Colonic mucosa (tissue), 4 donors: Measurements from ENCODE around the gene CPEB3. TPM values are rescaled to one million over a fixed set of nuclear protein-coding genes. Genes with fewer than 3 reads are reported as not detected.

Source experiments
- DNase-seq: peaks from one replicate; pipeline ENCODE4 v3.0.0-alpha.2; 2020
- H3K27ac ChIP-seq: fragments of 200-600 bp; one replicate; pipeline ENCODE4 v1.8.0; 2021
- H3K27me3 ChIP-seq: fragments of 200-600 bp; one replicate; pipeline ENCODE4 v1.8.0; 2021
- H3K36me3 ChIP-seq: fragments of 200-600 bp; one replicate; pipeline ENCODE4 v1.8.0; 2021
- H3K4me1 ChIP-seq: fragments of 200-600 bp; one replicate; pipeline ENCODE4 v1.8.0; 2021; ENCODE audit warnings: mild to moderate bottlenecking
- H3K4me3 ChIP-seq: fragments of 200-600 bp; one replicate; pipeline ENCODE4 v1.8.0; 2021
- H3K9ac ChIP-seq, 2 donors: one replicate each; pipeline ENCODE4 v1.7.0; 2013; ENCODE audit warnings: control low read depth in 2 of 2, low read depth in 2 of 2, low read length in 2 of 2
- H3K9me3 ChIP-seq: fragments of 200-600 bp; one replicate; pipeline ENCODE4 v1.8.0; 2021
- intact Hi-C: fragments of 100-400 bp; cut with DNase I; formaldehyde crosslinking; loops from one replicate; pipeline ENCODE4 v1.14.1; 2022
- total RNA-seq, 2 donors: library from RNA; stranded (reverse); fragmentation: NEBNext Ultra II Directional in 1 of 2; extraction: Animal tissue kit (Norgen Biotek cat#: 25700) in 1 of 2; gene quantifications; one replicate each; pipeline ENCODE4 v1.2.1, GENCODE V29; 2021
- TF ChIP-seq, protein P1 (sequence below): fragments of 200-600 bp; IDR thresholded peaks from one replicate; pipeline ENCODE4 v1.8.0; 2022; ENCODE audit warnings: antibody characterized with exemption, mild to moderate bottlenecking
- donor health status: healthy.
- donor health status: DM: no; HTN: no; CAD: no.
- donor health status: DM: no; HTN: no; CAD: no.

Gene CPEB3
- total RNA-seq, 2 donors from 2014 or later: 4.4 to 7.9 TPM

DNA sequence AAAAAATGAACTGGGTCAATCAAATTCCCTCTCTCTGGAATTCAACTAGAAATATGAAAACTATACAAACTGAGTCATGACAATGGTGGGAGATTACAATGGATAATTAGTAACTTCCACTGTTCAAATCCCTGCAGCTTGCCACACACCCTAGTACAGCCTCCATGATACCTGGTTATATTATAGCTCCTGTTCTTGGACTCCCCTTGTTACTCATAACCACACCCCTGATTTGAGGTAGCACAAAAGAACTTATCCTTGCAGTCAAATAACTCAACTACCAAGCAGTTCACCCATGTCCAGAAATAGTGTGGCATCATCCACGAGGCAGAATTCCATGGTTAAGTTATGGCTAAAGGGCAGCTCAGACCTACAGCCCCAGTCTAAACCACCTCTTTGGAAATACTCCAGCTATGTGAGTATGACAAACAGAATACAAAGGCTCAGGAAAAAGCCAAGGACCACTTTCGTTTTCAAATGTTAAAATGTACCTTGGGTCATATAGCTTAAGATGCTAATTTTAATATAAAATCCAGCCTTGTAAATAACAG lies 164.7 kb downstream of the CPEB3 start:
- H3K9ac ChIP-seq: no peak overlapping the region
- H3K4me3 ChIP-seq: no peak overlapping the region
- intact Hi-C loops: no loop called here
- no peak for DNase-seq
- no peaks in the 10 kb centered on the region for H3K27me3 ChIP-seq
- TF ChIP-seq, protein P1, sequence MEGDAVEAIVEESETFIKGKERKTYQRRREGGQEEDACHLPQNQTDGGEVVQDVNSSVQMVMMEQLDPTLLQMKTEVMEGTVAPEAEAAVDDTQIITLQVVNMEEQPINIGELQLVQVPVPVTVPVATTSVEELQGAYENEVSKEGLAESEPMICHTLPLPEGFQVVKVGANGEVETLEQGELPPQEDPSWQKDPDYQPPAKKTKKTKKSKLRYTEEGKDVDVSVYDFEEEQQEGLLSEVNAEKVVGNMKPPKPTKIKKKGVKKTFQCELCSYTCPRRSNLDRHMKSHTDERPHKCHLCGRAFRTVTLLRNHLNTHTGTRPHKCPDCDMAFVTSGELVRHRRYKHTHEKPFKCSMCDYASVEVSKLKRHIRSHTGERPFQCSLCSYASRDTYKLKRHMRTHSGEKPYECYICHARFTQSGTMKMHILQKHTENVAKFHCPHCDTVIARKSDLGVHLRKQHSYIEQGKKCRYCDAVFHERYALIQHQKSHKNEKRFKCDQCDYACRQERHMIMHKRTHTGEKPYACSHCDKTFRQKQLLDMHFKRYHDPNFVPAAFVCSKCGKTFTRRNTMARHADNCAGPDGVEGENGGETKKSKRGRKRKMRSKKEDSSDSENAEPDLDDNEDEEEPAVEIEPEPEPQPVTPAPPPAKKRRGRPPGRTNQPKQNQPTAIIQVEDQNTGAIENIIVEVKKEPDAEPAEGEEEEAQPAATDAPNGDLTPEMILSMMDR: no peak
- H3K36me3 ChIP-seq: no peaks in the 10 kb centered on the region
- no peaks in the 10 kb centered on the region for H3K9me3 ChIP-seq
- no peak overlapping the region for H3K27ac ChIP-seq
- no peaks in the 10 kb centered on the region for H3K4me1 ChIP-seq

DNA sequence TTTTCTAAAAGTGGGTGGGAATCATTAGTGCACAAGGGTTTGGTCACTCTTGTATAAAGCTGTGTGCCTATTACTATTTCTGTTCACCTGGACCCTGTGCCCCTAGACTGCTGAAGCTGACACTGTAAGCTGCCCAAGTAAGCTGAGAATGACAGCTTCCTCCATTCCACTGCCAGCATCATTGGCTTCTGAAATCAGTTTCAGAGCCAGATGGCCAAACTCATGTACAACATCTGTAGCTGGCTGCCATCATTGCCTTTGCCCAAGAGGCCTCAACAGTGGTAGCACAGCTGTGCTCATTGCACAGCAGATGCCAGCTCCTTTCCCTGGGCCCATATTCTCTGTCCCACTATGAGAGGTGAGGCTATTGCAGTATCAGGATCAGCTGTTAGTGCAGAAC lies 165.7 kb downstream of the CPEB3 start:
- no peaks in the 10 kb centered on the region for H3K36me3 ChIP-seq
- H3K9me3 ChIP-seq: no peaks in the 10 kb centered on the region
- no peak overlapping the region for H3K27ac ChIP-seq
- no peak overlapping the region for H3K4me3 ChIP-seq
- H3K9ac ChIP-seq: no peak overlapping the region
- DNase-seq: no peak
- no peaks in the 10 kb centered on the region for H3K27me3 ChIP-seq
- intact Hi-C loops: no loop called here
- no peaks in the 10 kb centered on the region for H3K4me1 ChIP-seq
- TF ChIP-seq, protein P1: no peak

DNA sequence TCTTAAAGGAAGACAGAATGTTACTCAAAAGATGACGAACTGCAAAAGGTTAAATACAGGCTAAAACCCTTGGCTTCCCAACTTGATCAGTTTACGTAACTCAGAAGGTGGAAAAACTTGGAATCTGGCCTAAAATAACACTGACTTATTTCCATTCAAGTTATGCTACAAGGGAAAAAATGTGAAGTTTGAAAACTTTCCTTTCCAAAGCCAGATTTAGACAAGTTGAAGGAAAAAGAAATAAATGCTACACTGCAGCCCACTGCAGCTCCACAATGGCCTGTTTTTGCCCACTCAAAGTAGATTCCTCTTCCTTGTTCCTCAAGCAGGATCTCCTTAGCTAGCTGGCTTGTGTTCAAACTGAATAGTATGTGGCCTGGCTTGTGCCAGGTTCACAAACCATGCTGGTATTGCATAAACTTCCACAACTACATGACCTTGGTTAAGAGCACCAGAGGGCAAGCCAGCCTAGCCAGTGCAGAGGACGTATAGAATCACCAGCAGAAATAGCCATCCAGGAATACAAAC lies 166.2 kb downstream of the CPEB3 start:
- intact Hi-C loops: no loop called here
- DNase-seq: peak; percentile 36
- Histone ChIP-seq H3K36me3 (no peaks in the 10 kb centered on the region), H3K27me3 (no peaks in the 10 kb centered on the region), H3K9me3 (no peaks in the 10 kb centered on the region), H3K4me3 (no peak overlapping the region), H3K4me1 (no peaks in the 10 kb centered on the region), H3K27ac (no peak overlapping the region), H3K9ac (no peak overlapping the region)
- TF ChIP-seq, protein P1: no peak

DNA sequence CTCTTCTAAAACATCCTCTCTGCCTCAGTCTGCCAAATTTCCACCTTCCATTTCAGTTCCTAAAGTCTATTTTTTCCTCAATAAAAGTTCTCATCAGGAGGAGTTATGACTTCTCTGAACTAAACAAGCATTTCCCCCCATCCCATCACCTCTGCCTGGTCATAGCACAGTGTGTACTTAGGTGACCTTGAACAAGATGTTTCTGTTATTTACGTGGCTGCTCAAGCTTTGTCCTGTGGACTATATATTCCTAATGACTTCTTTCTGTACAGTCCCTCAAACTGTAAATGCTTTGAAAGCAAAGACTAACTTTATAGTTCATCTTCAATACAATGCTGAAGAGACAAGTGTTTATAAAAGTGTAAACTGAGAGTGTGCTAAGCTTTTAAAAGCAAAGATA lies 166.9 kb downstream of the CPEB3 start:
- H3K4me3 ChIP-seq: no peak overlapping the region
- H3K36me3 ChIP-seq: no peaks in the 10 kb centered on the region
- H3K4me1 ChIP-seq: no peaks in the 10 kb centered on the region
- H3K9ac ChIP-seq: no peak overlapping the region
- DNase-seq: no peak
- H3K27me3 ChIP-seq: no peaks in the 10 kb centered on the region
- no peaks in the 10 kb centered on the region for H3K9me3 ChIP-seq
- intact Hi-C loops: no loop called here
- H3K27ac ChIP-seq: no peak overlapping the region
- TF ChIP-seq, protein P1: no peak

DNA sequence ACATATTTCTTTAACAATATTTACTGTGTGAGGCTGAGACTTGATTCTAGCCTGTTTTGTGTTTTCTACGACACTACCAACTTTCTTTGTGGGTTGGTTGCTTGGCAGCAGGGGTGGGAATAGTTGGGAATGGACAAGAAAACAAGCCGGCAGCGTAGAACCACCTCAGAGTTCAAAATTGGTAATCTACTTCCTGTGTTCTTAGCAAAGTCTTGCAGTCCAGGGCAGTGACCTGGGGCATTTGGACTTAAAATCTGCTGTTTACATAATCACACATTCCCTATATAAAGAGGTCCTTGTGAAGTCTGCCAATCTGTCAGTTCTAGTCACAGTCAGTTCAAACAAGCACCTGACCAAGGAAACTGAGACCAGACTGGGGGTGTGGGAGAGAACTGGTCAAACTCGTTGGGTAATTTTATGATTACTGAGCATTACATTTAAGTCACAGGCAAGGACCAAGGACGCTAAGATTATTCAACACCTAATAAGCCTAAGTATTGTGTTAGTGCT lies 167.9 kb downstream of the CPEB3 start:
- Histone ChIP-seq H3K27me3 (no peaks in the 10 kb centered on the region), H3K9me3 (no peaks in the 10 kb centered on the region), H3K4me3 (no peak overlapping the region), H3K4me1 (no peaks in the 10 kb centered on the region), H3K36me3 (no peaks in the 10 kb centered on the region), H3K27ac (no peak overlapping the region), H3K9ac (peak overlapping the region in 1 of 2 donors; percentile 3)
- TF ChIP-seq, protein P1: no peak
- intact Hi-C loops: no loop called here
- DNase-seq: peak; percentile 38
